ENCODE results near the gene SH3RF3. TPM values are rescaled to one million over a fixed set of nuclear protein-coding genes. Genes with fewer than 3 reads are reported as not detected.
"Not testable (repeated sequence)": the region's sequence is repeated elsewhere in the genome, so short reads cannot be mapped to it uniquely, and the experiment has no call there.

The SH3RF3 gene
- total RNA-seq, 2 donors from 2014 or later = 37.4 to 61.7 TPM

- Histone ChIP-seq H3K4me3 (no peak overlapping the region), H3K27ac (no peak overlapping the region), H3K4me1 (ENCODE audit: control insufficient read depth in 1 of 2, low read depth in 2 of 2) (peaks cover 8 to 48% of the 10 kb centered on the region in 2 donors), H3K27me3 (replicated peaks; ENCODE audit: insufficient read depth) (no peaks in the 10 kb centered on the region), H3K9me3 (no peaks in the 10 kb centered on the region), H3K36me3 (no peaks in the 10 kb centered on the region)
- no peak for ATAC-seq (ENCODE audit: insufficient number of reproducible peaks, low FRiP score, low read depth)
- TF ChIP-seq CTCF (IDR thresholded peaks at IDR 0.05) = no peak
- DNase-seq (ENCODE audit: low spot score) = no peak
Measured at GRCh38 chr2:109157563-109158105, 28.6 kb downstream of the SH3RF3 start.

GRCh38 chr2:109158237-109158636, 29.2 kb downstream of the SH3RF3 start:
- no peak for DNase-seq (ENCODE audit: low spot score)
- ATAC-seq (ENCODE audit: insufficient number of reproducible peaks, low FRiP score, low read depth) = no peak

GRCh38 chr2:109159096-109159495, 30.1 kb downstream of the SH3RF3 start:
- Histone ChIP-seq H3K27ac (no peak overlapping the region), H3K36me3 (no peaks in the 10 kb centered on the region), H3K9me3 (no peaks in the 10 kb centered on the region), H3K27me3 (replicated peaks; ENCODE audit: insufficient read depth) (no peaks in the 10 kb centered on the region), H3K4me1 (ENCODE audit: control insufficient read depth in 1 of 2, low read depth in 2 of 2) (peaks cover 14 to 56% of the 10 kb centered on the region in 2 donors), H3K4me3 (no peak overlapping the region)
- DNase-seq (ENCODE audit: low spot score) = no peak
- ATAC-seq (ENCODE audit: insufficient number of reproducible peaks, low FRiP score, low read depth) = no peak
- no peak for TF ChIP-seq CTCF (IDR thresholded peaks at IDR 0.05)

More at GRCh38 chr2:109158237-109158636, 29.2 kb downstream of the SH3RF3 start:
- TF ChIP-seq CTCF (IDR thresholded peaks at IDR 0.05) = no peak
- Histone ChIP-seq H3K4me1 (ENCODE audit: control insufficient read depth in 1 of 2, low read depth in 2 of 2) (peaks cover 11 to 54% of the 10 kb centered on the region in 2 donors), H3K27ac (no peak overlapping the region), H3K36me3 (no peaks in the 10 kb centered on the region), H3K27me3 (replicated peaks; ENCODE audit: insufficient read depth) (no peaks in the 10 kb centered on the region), H3K4me3 (no peak overlapping the region), H3K9me3 (no peaks in the 10 kb centered on the region)

- Histone ChIP-seq H3K27ac (no peak overlapping the region), H3K27me3 (replicated peaks; ENCODE audit: insufficient read depth) (no peaks in the 10 kb centered on the region), H3K4me1 (ENCODE audit: control insufficient read depth in 1 of 2, low read depth in 2 of 2) (peaks cover 28 to 56% of the 10 kb centered on the region in 2 donors), H3K36me3 (no peaks in the 10 kb centered on the region), H3K4me3 (no peak overlapping the region), H3K9me3 (no peaks in the 10 kb centered on the region)
- no peak for ATAC-seq (ENCODE audit: insufficient number of reproducible peaks, low FRiP score, low read depth)
- TF ChIP-seq CTCF (IDR thresholded peaks at IDR 0.05) = no peak
- DNase-seq (ENCODE audit: low spot score) = no peak
Measured at GRCh38 chr2:109160714-109161440, 31.9 kb downstream of the SH3RF3 start.

- H3K9me3 ChIP-seq; H3K4me3 ChIP-seq; ATAC-seq (ENCODE audit: insufficient number of reproducible peaks, low FRiP score, low read depth); H3K36me3 ChIP-seq; DNase-seq (ENCODE audit: low spot score); H3K27me3 ChIP-seq (replicated peaks; ENCODE audit: insufficient read depth): not testable (repeated sequence)
- Histone ChIP-seq H3K27ac (peak overlapping the region in 1 of 2 donors; percentile 9), H3K4me1 (ENCODE audit: control insufficient read depth in 1 of 2, low read depth in 2 of 2) (peaks cover 41 to 62% of the 10 kb centered on the region in 2 donors)
Measured at GRCh38 chr2:109162367-109162766, 33.4 kb downstream of the SH3RF3 start.

Measured in thoracic aorta (tissue), 2 donors.